GM20000 (cell line): ENCODE measurements around the gene RANBP10.
"Not testable (repeated sequence)": the region's sequence is repeated elsewhere in the genome, so short reads cannot be mapped to it uniquely, and the experiment has no call there.

Source experiments
- DNase-seq: peaks from one replicate; pipeline ENCODE4 v3.0.0; 2012; ENCODE audit warnings: low spot score
- TF ChIP-seq, protein P1 (sequence below): IDR thresholded peaks from 2 replicates; pipeline ENCODE4 v1.5.1; 2012; ENCODE audit warnings: mild to moderate bottlenecking, control low read depth; ENCODE audit errors: extremely low read depth, missing control alignments

Gene RANBP10

DNA sequence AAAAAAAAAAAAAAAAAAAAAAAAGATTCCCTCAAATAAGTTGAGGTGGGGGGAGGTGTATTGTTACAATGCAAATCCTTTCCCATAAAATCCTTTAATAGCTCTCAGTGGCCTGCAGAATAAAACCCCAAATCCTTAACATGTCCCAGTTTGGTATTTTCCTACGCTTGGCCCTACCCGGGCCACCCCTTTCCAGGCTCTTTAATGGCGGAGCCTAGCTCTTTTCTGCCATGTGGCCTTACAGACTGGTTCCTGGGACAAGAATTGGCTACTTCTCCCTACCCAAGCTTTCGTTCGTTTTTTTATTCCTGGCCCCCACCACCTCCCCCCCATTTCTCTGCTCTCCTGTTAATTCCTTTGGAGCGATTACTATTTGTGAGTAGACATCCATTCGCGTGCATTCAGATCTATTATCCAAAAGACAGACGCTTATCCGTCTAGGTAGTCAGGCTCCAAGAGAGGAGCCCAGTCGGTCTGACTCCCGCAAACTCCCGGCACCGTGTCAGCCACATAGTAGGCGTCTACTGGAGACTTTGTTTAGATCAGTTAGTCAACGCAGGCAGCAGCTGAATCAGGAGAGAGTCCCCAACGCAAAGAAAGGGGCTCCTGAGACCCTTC is 34.9 kb upstream of the RANBP10 start:
- no peak for DNase-seq

DNA sequence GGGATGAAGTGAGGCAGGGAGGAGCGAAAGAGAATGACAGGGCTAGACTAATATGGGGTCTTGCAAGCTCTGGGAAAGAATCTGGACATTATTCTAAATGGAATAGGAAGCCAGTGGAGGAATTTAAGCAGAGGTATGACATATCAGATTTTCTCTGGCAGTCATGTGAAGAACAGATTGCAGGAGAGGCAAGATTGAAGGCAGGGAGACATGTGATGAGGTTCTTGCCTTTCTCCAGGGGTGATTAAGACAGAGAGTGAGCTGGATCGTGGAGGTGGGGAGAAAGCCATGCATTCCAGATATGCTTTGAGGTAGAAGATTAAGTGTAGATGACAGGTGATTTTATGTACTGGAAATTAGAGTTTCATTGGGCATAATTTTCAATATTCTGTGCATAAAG is 31.5 kb upstream of the RANBP10 start:
- DNase-seq, result no peak
- TF ChIP-seq, protein P1, sequence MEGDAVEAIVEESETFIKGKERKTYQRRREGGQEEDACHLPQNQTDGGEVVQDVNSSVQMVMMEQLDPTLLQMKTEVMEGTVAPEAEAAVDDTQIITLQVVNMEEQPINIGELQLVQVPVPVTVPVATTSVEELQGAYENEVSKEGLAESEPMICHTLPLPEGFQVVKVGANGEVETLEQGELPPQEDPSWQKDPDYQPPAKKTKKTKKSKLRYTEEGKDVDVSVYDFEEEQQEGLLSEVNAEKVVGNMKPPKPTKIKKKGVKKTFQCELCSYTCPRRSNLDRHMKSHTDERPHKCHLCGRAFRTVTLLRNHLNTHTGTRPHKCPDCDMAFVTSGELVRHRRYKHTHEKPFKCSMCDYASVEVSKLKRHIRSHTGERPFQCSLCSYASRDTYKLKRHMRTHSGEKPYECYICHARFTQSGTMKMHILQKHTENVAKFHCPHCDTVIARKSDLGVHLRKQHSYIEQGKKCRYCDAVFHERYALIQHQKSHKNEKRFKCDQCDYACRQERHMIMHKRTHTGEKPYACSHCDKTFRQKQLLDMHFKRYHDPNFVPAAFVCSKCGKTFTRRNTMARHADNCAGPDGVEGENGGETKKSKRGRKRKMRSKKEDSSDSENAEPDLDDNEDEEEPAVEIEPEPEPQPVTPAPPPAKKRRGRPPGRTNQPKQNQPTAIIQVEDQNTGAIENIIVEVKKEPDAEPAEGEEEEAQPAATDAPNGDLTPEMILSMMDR, result no peak

More for the DNA sequence above, 34.9 kb upstream of the RANBP10 start:
- TF ChIP-seq, protein P1, result no peak

DNA sequence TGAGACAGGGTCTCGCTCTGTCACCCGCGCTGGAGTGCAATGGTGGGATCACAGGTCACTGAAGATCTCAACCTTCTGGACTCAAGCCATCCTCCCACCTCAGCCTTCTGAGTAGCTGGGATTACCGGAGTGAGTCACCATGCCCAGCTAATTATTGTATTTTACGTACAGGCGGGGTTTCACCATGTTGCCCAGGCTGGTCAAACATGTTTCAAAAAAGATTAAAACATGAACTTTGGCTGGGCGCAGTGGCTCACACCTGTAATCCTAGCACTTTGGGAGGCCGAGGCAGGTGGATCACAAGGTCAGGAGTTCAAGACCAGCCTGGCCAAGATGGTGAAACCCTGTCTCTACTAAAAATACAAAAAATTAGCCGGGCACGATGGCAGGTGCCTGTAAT is 30.8 kb upstream of the RANBP10 start:
- not testable (repeated sequence) for DNase-seq

DNA sequence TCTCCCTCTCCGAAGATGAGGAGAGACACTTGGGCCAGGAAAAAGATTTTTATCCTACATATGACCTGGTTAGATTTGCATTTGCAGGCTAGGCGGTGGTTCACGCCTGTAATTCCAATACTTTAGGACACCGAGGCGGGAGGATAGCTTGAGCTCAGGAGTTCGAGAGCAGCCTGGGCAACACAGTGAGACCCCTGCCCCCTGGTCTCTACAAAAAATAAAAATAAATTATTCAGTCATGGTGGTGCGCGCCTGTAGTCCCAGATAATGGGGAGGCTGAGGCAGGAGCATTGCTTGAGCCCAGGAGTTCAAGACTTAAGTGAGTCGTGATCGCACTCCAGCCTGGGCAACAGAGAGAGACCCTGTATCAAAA is 27.9 kb upstream of the RANBP10 start:
- DNase-seq, result no peak
- TF ChIP-seq, protein P1, result no peak

DNA sequence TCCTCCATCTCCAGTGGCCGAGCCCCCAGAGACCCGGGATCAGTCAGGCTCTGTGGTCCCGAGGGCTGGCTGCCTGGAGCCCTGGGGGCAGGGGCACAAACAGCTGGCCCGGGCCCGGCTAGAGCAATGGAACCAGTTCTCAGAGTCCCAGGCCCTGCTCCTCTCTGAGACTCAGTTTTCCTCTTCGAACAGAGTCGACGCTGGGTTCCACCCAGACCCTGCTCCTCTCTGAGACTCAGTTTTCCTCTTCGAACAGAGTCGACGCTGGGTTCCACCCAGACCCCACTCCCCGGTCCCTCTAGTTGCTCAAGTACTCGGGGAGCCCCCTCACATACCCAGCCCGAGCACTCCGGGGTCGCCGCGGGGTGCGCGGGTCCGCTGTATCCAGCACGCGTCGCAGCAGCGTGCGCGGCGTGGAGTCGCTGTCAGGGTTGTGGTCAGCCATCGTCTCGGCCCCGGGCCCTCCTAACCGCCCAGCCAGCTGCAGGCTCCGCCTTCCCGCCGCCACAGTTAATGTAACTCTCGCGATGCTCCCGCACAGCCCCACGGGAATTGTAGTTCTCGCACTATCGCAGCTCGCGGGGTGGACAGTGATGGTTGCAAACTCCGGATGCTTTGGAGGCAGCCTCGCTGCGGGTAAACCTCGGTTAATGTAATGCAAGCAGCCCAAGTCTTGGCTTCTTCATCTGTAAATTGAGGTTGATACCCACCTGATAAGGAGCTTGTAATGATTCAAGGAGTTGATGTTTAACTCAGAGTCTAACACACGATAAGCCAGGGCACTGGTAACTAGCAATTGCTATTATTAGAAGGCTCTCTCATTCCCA is 27.3 kb upstream of the RANBP10 start:
- DNase-seq, result peak; percentile 96
- TF ChIP-seq, protein P1, result no peak

DNA sequence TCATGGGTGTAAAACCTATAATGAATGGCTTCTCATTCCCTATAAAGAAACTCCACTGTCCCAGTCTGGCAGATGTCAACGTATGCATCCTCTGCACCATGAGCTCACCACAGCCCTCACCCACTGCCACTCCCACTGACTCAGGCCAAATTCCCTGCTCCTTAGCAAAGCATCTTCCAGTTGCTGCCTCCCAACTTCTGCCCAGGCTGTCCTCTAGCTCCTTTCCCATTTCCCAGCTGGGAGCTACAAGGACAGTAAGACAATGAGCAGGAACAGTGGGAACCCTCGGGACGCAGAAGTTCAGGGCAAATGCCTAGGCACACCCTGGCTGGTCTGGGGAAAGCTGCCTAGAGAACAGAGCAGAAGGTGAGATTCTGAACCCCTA is 26.7 kb upstream of the RANBP10 start:
- TF ChIP-seq, protein P1, result no peak
- no peak for DNase-seq

DNA sequence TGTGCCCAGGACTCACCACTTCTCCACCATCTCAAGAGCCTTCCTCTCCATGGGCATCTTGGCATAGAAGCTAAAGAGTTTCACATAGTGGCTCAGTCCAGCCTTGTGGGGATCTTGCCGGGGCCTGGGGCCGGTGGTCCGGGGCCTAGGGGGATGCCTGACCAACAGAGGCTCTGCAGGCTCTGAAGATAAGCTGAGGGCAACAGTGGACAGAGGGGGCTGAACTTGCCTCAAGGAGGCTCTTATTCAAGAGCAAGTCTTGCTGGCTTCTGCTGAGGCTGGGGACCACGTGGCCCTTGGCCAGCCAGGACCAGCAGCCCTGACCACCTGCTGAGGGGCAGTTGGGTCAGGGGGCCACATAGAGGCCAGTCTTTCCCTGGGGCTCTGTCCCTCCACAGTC is 22.3 kb upstream of the RANBP10 start:
- TF ChIP-seq, protein P1, result no peak
- no peak for DNase-seq

DNA sequence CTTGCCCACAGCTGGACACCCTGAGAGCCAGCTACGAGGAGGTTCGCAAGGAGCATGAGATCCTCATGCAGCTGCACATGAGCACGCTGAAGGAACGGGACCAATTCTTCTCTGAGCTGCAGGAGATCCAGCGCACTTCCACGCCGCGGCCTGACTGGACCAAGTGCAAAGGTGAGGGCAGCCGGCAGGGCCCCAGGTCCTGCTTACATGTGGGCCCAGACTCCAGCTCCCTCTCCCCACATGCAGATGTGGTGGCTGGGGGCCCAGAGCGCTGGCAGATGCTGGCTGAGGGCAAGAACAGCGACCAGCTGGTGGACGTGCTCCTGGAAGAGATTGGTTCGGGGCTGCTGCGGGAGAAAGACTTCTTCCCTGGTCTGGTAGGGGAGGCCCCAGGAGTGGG is 19.5 kb upstream of the RANBP10 start:
- no peak for DNase-seq
- TF ChIP-seq, protein P1, result no peak
